Neuronal stem cell (in vitro differentiated cells): Measurements from ENCODE around the gene SLC39A11.

Experiments used
- DNase-seq: peaks from one replicate; pipeline ENCODE4 v3.0.0-alpha.2; 2013; ENCODE audit warnings: low spot score
- H2AFZ ChIP-seq: one replicate; pipeline ENCODE4 v1.6.1; 2013; ENCODE audit warnings: mild to moderate bottlenecking, low read length, inconsistent platforms
- H2AK5ac ChIP-seq: 2 replicates; pipeline ENCODE4 v1.6.1; 2013; ENCODE audit warnings: low read depth, mild to moderate bottlenecking, inconsistent platforms, low read length, moderate library complexity, mixed read lengths
- H2BK120ac ChIP-seq: 2 replicates; pipeline ENCODE4 v1.6.1; 2013; ENCODE audit warnings: low read depth, mild to moderate bottlenecking, inconsistent platforms, low read length, moderate library complexity, mixed read lengths
- H2BK12ac ChIP-seq: one replicate; pipeline ENCODE4 v1.6.1; 2013; ENCODE audit warnings: low read length, inconsistent platforms
- H2BK15ac ChIP-seq: 2 replicates; pipeline ENCODE4 v1.6.1; 2013; ENCODE audit warnings: mild to moderate bottlenecking, low read length, inconsistent platforms, mixed read lengths
- H2BK5ac ChIP-seq: one replicate; pipeline ENCODE4 v1.6.1; 2013; ENCODE audit warnings: inconsistent platforms, mild to moderate bottlenecking, low read length, moderate library complexity
- H3K14ac ChIP-seq: one replicate; pipeline ENCODE4 v1.6.1; 2013; ENCODE audit warnings: low read length, inconsistent platforms
- H3K18ac ChIP-seq: 2 replicates; pipeline ENCODE4 v1.6.1; 2013; ENCODE audit warnings: low read length, inconsistent platforms
- H3K23ac ChIP-seq: 2 replicates; pipeline ENCODE4 v1.6.1; 2013; ENCODE audit warnings: low read depth, mild to moderate bottlenecking, mixed read lengths, low read length, inconsistent platforms; ENCODE audit not compliant: poor library complexity
- H3K27ac ChIP-seq: replicated peaks from 3 replicates; pipeline ENCODE4 v1.5.1; 2013; ENCODE audit warnings: low read length, inconsistent platforms
- H3K27me3 ChIP-seq, 3 experiments: 2 replicates each; pipeline ENCODE4 v1.6.1; 2013; ENCODE audit warnings: low read length in 3 of 3, mild to moderate bottlenecking in 2 of 3, inconsistent platforms in 1 of 3, low read depth in 1 of 3, mixed read lengths in 1 of 3, moderate library complexity in 1 of 3; ENCODE audit not compliant: control insufficient read depth in 3 of 3, insufficient read depth in 3 of 3
- H3K36me3 ChIP-seq, 2 donors: replicated peaks in 1 of 2; 2 replicates each; pipeline ENCODE4 v1.6.1; 2013; ENCODE audit warnings: low read length in 2 of 2; ENCODE audit not compliant: control insufficient read depth in 2 of 2, insufficient read depth in 2 of 2
- H3K4ac ChIP-seq: 2 replicates; pipeline ENCODE4 v1.6.1; 2013; ENCODE audit warnings: inconsistent platforms, mild to moderate bottlenecking, low read length, moderate library complexity
- H3K4me1 ChIP-seq, 2 donors: 1 replicate in 1 of 2; 2 replicates in 1 of 2; pipeline ENCODE4 v1.6.1; 2013; ENCODE audit warnings: low read length in 2 of 2, low read depth in 1 of 2; ENCODE audit not compliant: control insufficient read depth in 2 of 2, insufficient read depth in 1 of 2
- H3K4me2 ChIP-seq: one replicate; pipeline ENCODE4 v1.6.1; 2013; ENCODE audit warnings: mild to moderate bottlenecking, low read length, inconsistent platforms; ENCODE audit not compliant: insufficient read depth, poor library complexity, severe bottlenecking
- H3K4me3 ChIP-seq, 2 donors: 2 replicates each; pipeline ENCODE4 v1.5.1; 2013; ENCODE audit warnings: low read length in 2 of 2, mild to moderate bottlenecking in 2 of 2, inconsistent platforms in 1 of 2, moderate library complexity in 1 of 2
- H3K79me1 ChIP-seq: one replicate; pipeline ENCODE4 v1.6.1; 2013; ENCODE audit warnings: low read depth, mild to moderate bottlenecking, inconsistent platforms, low read length, moderate library complexity
- H3K9ac ChIP-seq: one replicate; pipeline ENCODE4 v1.6.1; 2013; ENCODE audit warnings: mild to moderate bottlenecking, low read depth, low read length, inconsistent platforms; ENCODE audit not compliant: poor library complexity
- H3K9me3 ChIP-seq, 2 donors: replicated peaks in 1 of 2; 2 replicates each; pipeline versions ENCODE3 to v1.6.1; 2013; ENCODE audit warnings: low read length in 2 of 2, mild to moderate bottlenecking in 2 of 2, inconsistent platforms in 1 of 2, low read depth in 1 of 2, mixed read lengths in 1 of 2, moderate library complexity in 1 of 2; ENCODE audit not compliant: control insufficient read depth in 2 of 2, insufficient read depth in 1 of 2
- H4K8ac ChIP-seq: one replicate; pipeline ENCODE4 v1.6.1; 2013; ENCODE audit warnings: low read depth, mild to moderate bottlenecking, inconsistent platforms, low read length, moderate library complexity
- H4K91ac ChIP-seq: one replicate; pipeline ENCODE4 v1.6.1; 2013; ENCODE audit warnings: low read length, low read depth, mild to moderate bottlenecking, inconsistent platforms; ENCODE audit not compliant: poor library complexity
- WGBS, 2 donors: extraction: QIAGEN DNeasy Blood & Tissue Kit; methylation state at CpG; one replicate each; pipeline ENCODE4 v1.1.7; 2013; ENCODE audit warnings: missing lambda C conversion rate in 2 of 2, mixed read lengths in 1 of 2; ENCODE audit not compliant: insufficient read length in 2 of 2, insufficient replicate concordance in 1 of 2; ENCODE audit errors: extremely low coverage in 2 of 2; 5-methylcytosine and 5-hydroxymethylcytosine counted together

SLC39A11 gene

DNA sequence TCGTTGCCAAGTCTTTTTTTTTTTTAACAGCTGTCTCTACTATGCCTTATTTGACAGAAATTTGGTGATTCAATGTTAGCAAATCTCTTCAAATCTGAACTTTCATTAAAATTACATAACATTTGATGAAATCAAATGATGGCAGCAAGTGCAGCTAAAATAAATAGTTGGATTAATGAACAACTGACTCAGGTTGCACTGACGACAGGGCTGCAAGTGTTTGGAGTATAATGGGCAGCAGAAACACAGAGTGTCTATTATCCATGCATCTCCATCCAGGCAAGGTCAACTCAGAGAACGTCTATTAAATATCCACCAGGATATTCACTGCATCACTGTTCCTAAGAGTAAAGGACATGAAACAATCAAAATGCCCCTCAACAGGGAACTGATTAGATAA, 109.8 kb downstream of the SLC39A11 start:
- no peaks in the 10 kb centered on the region for H3K27me3 ChIP-seq
- H3K4ac ChIP-seq: no peak overlapping the region
- no peak overlapping the region for H3K4me3 ChIP-seq
- H2BK120ac ChIP-seq: no peak overlapping the region
- H3K9ac ChIP-seq: no peak overlapping the region
- no peak overlapping the region for H3K4me2 ChIP-seq
- WGBS, 2 donors: no CpG with 5 or more reads among the region's 3 CpGs
- H2AK5ac ChIP-seq: no peak overlapping the region
- H2BK5ac ChIP-seq: no peak overlapping the region
- no peak overlapping the region for H3K23ac ChIP-seq
- no peak for DNase-seq
- H4K8ac ChIP-seq: no peak overlapping the region
- H2BK12ac ChIP-seq: no peak overlapping the region
- H2BK15ac ChIP-seq: no peak overlapping the region
- no peak overlapping the region for H3K27ac ChIP-seq
- peaks cover 0 to 4% of the 10 kb centered on the region in 2 donors for H3K9me3 ChIP-seq
- H3K18ac ChIP-seq: no peak overlapping the region
- no peaks in the 10 kb centered on the region for H3K36me3 ChIP-seq
- no peaks in the 10 kb centered on the region for H3K79me1 ChIP-seq
- H3K14ac ChIP-seq: no peak overlapping the region
- no peak overlapping the region for H4K91ac ChIP-seq
- H3K4me1 ChIP-seq: peaks cover 0 to 3% of the 10 kb centered on the region in 2 donors
- no peak overlapping the region for H2AFZ ChIP-seq

- Histone ChIP-seq H3K9me3 (no peaks in the 10 kb centered on the region), H3K79me1 (no peaks in the 10 kb centered on the region), H3K18ac (no peak overlapping the region), H4K8ac (no peak overlapping the region), H2BK5ac (no peak overlapping the region), H2BK120ac (no peak overlapping the region), H2BK12ac (no peak overlapping the region), H3K4me3 (no peak overlapping the region), H3K27me3 (no peaks in the 10 kb centered on the region), H3K4ac (no peak overlapping the region), H2BK15ac (no peak overlapping the region), H3K36me3 (no peaks in the 10 kb centered on the region), H3K9ac (no peak overlapping the region), H2AFZ (no peak overlapping the region), H3K4me2 (no peak overlapping the region), H3K23ac (no peak overlapping the region), H3K4me1 (no peaks in the 10 kb centered on the region), H3K27ac (no peak overlapping the region), H3K14ac (no peak overlapping the region), H2AK5ac (no peak overlapping the region), H4K91ac (no peak overlapping the region)
- no CpG with 5 or more reads among the region's 9 CpGs for WGBS, 2 donors
- no peak for DNase-seq
These were observed 113.8 kb downstream of the SLC39A11 start for GRCh38 chr17:72978593-72979218.

DNA sequence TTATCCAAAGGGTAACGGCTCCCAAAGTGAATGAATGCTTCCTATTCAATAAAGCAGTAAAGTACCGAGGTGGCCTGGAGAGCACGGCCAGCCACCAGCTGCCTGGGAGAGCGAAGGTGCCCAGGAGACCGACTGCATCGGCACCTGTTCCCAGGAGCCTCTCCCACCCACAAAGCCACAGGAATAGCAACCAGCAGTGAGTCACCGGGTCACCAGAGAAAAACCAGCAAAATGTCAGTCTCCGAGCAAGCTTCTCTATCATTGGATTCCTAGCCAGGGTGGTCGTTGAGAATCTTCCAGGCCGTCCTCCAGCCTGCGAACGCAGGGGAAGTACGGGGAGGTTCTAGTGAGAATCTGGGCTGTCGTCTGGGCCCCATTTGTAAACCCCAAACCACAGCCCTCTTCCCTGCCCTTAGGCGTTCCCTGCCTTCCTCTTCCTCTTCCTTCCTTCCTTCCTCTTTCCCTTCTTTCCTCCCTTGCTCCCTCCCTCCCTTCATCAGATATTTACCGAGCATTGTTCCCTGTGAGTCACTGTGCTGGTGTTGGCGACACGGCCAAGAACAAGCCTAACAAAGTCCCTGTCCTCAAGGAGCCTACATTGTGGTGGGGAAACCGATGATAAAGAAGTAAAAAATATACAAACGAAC, 114.6 kb downstream of the SLC39A11 start:
- H2AFZ ChIP-seq: peak overlapping the region; percentile 65
- H2BK5ac ChIP-seq: no peak overlapping the region
- H3K4me1 ChIP-seq: no peaks in the 10 kb centered on the region
- no peak overlapping the region for H4K8ac ChIP-seq
- H2BK15ac ChIP-seq: no peak overlapping the region
- H2AK5ac ChIP-seq: no peak overlapping the region
- H3K4ac ChIP-seq: no peak overlapping the region
- no peak overlapping the region for H3K14ac ChIP-seq
- H2BK12ac ChIP-seq: no peak overlapping the region
- no peak overlapping the region for H3K4me2 ChIP-seq
- DNase-seq: no peak
- H3K36me3 ChIP-seq: no peaks in the 10 kb centered on the region
- WGBS, 2 donors: no CpG with 5 or more reads among the region's 20 CpGs
- no peaks in the 10 kb centered on the region for H3K79me1 ChIP-seq
- no peak overlapping the region for H3K9ac ChIP-seq
- no peak overlapping the region for H3K18ac ChIP-seq
- H2BK120ac ChIP-seq: no peak overlapping the region
- H3K4me3 ChIP-seq: no peak overlapping the region
- no peaks in the 10 kb centered on the region for H3K27me3 ChIP-seq
- H3K23ac ChIP-seq: no peak overlapping the region
- H3K27ac ChIP-seq: no peak overlapping the region
- no peak overlapping the region for H4K91ac ChIP-seq
- H3K9me3 ChIP-seq: no peaks in the 10 kb centered on the region

GRCh38 chr17:72976971-72977770, 115.3 kb downstream of the SLC39A11 start:
- Histone ChIP-seq H2BK15ac (no peak overlapping the region), H2BK120ac (no peak overlapping the region), H3K4me1 (no peaks in the 10 kb centered on the region), H3K9me3 (no peaks in the 10 kb centered on the region), H2AFZ (peak overlapping the region; percentile 65), H2BK5ac (no peak overlapping the region), H4K91ac (no peak overlapping the region), H3K4ac (no peak overlapping the region), H3K18ac (peak overlapping the region; percentile 11), H3K9ac (no peak overlapping the region), H3K36me3 (no peaks in the 10 kb centered on the region), H3K79me1 (no peaks in the 10 kb centered on the region), H2AK5ac (no peak overlapping the region), H3K27me3 (no peaks in the 10 kb centered on the region), H3K4me2 (no peak overlapping the region), H3K23ac (no peak overlapping the region), H3K14ac (no peak overlapping the region), H2BK12ac (no peak overlapping the region), H4K8ac (no peak overlapping the region), H3K27ac (no peak overlapping the region), H3K4me3 (no peak overlapping the region)
- no peak for DNase-seq
- WGBS, 2 donors: no CpG with 5 or more reads among the region's 12 CpGs
